Measurements from ENCODE around the gene NTSR1.

The NTSR1 gene

DNA sequence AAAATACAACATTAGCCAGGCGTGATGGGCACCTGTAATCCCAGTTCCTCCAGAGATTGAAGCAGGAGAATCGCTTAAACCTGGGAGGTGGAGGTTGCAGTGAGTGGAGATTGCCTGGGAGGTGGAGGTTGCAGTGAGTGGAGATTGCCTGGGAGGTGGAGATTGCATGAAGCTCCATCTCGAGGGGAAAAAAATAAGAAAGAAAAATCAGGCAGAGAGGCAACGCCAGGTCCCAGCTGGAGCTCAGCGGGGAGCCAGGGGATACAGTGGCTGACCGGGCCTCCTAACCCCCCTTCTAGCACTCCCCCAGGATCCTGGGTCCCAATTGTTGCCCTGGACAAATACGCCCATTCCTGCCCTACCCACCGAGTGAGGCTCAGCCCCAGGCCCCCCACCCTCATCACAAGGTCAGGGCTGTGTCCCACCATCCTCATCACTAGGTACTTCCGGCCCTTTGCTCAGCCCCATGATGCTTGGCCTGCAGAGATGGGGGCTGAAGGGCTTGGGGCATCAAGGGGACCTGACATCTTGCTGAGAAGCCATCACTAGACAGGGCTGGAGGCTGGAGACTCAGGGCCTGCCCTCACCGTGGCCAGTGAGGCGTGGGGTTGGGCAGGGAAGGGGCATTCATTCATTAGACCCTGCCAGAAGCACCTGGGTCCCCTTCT is 97.9 kb downstream of the NTSR1 start:
- no peak for DNase-seq

DNA sequence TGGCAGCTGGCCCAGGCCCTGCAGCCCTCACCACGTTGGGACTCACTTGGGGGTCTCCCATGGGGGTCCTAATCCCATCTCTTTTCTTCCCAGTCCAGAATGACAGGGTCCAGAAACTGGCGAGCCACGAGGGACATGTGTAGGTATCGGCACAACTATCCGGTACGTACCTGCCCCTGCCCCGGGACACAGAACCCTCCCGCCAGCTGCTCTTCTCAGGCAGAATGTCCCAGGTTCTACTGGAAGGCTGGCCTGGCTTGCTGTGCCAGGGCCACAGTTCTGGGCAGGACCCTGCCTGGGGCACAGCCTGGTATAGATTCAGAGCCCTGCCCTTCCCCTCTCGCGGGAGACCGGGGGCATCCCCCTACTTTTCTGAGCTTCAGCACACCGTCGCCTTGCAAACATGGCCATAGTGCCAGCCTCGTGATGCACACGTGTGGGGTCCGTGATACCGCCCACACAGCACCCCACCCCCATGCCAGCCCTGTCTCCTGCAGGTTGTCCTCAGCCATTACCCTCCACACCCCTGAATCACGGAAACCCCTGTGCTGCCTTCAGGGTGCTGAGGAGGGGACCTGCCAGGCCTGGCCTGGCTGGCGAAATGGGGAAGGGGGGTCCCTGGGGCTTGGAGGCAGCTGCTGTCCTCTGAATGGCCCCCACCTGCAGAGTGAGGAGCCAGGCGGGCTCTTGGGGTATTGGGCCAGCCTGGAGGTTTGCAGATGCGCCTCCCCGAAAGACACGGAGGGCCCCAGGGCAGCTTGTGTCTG is 99.0 kb downstream of the NTSR1 start:
- no peak for DNase-seq

DNA sequence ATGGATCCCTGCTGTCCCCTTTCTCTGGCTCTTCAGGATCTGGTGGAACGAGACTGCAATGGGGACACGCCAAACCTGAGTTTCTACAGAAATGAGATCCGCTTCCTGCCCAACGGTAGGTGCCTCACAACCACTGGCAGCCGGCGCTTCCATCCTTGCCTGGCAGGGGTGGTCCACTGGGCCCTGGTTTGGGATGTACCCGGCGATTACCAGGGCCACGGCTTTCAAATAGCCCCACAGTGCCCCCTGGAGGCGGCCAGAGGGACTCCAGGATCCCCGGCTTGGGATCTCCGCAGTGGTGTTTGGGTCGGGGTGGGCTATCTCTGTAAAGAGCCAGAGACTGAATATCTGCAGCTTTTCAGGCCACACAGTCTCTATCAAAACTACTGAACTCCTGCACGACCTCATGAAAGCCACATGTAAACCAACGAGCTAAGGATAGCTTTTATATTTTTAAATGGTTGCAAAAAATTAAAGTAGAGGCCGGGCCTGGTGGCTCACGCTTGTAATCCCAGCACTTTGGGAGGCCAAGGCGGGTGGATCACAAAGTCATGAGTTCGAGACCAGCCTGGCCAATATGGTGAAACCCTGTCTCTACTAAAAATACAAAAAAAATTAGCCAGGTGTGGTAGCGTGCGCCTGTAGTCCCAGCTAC is 99.7 kb downstream of the NTSR1 start:
- DNase-seq, result peak; percentile 52

DNA sequence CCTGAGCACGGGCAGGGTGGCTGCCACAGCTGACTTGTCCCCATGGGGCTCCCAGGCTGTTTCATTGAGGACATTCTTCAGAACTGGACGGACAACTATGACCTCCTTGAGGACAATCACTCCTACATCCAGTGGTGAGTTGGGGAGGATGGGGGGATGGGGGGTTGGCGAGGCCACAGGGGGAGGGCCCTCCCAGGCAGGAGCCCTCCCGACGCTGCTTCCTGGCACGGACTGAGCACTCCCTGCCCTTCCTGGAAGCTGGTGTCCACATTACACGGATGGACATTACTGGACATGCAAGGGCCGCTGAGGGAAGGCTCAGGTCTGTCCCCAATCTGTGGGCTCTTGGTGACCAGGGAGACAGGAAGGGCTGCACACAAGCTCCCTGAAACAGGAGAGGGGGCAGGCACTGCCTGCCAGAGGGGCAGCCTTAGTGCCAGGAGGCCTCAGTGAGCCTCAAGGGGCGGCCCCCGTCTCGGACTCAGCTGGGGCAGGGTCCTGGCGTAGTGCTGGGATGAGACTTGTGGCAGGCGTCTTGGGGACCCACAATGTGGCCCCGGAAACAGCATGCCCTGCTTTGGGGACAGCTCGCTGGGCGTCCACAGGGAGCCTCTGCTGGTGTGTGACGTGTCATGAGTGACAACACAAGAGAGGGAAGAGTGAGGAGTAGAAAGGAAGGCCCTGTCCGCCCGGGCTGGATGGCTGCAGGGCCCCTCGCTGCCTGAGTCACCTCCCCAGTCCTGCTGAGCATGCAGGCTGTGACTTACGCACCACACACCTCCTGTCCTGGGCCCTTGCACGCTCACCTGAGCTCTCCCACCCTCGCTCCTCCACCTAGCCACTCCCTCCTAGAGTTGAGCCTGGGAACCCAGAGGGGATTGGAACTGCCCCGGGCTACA is 101.1 kb downstream of the NTSR1 start:
- DNase-seq, result no peak

DNA sequence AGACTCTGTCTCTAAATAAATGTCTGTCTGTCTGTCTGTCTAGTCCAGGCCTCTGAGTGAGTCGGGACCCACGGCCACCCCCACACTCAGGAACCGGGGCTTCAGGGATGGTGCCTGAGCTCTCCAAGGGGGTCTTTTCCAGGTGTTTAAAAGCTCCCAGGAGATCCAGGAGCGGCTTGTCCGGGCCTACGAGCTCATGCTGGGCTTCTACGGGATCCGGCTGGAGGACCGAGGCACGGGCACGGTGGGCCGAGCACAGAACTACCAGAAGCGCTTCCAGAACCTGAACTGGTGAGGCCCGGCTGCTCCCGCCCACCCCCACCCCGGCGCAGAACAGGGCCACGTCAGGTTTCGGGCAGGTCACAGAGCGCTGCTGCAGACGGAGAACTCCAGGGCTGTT is 102.7 kb downstream of the NTSR1 start:
- DNase-seq, result no peak

DNA sequence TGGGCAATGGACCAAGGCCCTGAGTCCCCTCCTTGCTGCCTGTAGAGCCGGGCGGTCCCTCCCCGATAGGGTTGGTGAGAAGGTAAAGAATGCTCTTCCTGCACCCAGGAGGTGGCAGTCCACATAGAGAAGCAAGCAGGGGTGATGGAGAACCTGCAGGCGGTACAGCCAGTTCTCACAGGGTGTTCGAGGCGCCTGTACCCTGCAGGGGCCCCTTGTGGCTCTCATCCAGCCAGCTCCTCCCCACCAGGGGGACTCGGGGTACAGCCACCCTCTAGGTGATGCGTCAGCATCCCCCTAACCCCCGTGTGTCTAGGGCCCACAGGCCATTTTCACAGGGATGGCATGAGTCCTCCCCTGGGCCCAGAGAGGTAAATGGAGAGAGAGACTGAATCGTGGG is 103.1 kb downstream of the NTSR1 start:
- DNase-seq, result no peak

Measured in NCI-H510A treated with DMSO at 0.1 percent for 48 hours (cell line).